C4-2B (cell line): ENCODE measurements around the gene GOLT1A.

Experiments
- ZFX ChIP-seq: fragments of 450-650 bp; IDR thresholded peaks from 2 replicates; pipeline ENCODE4 v1.6.1; 2017
- TF ChIP-seq, protein P1 (sequence below): fragments of 450-650 bp; conservative IDR thresholded peaks from 2 replicates; pipeline ENCODE4 v1.5.1; 2017; ENCODE audit warnings: mild to moderate bottlenecking

DNA sequence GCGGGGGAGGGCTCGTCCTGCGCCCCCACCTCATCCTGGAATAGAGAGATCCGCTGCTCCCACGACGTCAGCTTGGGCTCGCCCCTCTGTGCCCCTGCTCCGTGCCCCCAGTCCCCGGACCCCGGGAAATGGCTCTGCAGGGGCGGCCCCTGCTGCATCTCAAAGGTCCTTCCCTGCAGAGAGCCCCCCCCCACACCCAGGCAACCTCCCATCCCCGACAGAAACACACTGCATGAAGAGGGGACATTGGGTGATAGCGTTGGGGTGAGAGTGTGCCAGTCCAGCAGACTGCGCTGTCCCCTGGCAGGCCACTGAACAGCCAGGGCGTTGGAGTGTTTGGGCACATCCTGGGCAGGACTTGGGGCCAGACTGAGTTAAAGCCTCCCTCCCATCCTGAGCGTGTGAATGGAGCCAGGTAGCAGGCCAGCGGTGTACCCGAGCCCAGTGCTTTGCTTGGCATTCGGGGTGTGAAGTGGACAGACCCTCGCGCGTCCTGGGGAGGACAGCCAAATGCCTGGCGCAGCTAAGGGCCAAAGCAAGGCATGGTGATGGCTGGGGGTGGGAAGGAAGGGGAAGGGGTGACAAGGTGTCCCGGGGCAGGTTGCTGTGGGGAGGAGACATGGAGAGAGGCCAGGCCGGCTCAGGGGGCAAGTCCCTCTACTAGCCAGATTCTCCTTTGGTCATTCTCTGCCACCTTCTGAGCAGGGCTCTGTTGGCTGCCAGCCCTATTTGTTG is 61.3 kb downstream of the GOLT1A start:
- TF ChIP-seq, protein P1, sequence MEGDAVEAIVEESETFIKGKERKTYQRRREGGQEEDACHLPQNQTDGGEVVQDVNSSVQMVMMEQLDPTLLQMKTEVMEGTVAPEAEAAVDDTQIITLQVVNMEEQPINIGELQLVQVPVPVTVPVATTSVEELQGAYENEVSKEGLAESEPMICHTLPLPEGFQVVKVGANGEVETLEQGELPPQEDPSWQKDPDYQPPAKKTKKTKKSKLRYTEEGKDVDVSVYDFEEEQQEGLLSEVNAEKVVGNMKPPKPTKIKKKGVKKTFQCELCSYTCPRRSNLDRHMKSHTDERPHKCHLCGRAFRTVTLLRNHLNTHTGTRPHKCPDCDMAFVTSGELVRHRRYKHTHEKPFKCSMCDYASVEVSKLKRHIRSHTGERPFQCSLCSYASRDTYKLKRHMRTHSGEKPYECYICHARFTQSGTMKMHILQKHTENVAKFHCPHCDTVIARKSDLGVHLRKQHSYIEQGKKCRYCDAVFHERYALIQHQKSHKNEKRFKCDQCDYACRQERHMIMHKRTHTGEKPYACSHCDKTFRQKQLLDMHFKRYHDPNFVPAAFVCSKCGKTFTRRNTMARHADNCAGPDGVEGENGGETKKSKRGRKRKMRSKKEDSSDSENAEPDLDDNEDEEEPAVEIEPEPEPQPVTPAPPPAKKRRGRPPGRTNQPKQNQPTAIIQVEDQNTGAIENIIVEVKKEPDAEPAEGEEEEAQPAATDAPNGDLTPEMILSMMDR, result no peak
- TF ChIP-seq ZFX, result no peak
